NCI-H1092 (cell line): ENCODE data around the gene SLC9A3.

Source experiments
- DNase-seq: peaks from one replicate; lab custom pipeline; 2025; lab: John Stamatoyannopoulos, UW

The SLC9A3 gene

DNA sequence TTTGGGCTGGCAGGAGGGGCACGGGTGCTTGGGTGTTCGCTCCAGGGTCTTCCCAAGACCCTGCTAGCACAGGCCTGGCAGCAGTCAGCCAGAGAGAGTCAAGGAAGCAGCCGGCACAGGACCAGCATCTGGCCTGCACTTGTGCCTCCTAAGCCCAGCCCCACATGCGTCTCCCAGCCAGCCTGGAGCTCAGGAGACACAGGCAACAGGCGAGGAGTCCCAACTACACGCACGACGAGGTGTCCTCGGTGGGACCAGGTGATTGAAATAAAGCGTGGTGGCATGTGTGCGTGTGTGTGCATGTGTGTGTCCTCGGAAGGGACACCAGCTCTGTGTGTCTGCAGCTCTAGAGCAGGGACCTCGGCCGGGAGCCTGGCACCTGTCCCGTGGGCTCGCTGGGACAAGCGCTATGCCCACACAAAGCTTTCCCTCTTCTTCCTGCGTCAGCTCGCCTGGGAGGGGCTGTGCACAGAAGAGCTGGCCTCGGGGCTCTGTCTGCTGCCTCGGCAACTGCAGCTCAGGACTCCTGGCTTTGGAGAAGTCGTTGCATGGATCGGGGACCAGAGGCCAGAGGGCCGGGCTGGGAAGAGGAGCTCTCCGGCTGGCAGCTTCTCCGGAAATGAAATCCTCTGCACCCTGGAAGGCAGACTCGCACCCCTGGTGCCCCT, 14.7 kb upstream of the SLC9A3 start:
- DNase-seq, result no peak

DNA sequence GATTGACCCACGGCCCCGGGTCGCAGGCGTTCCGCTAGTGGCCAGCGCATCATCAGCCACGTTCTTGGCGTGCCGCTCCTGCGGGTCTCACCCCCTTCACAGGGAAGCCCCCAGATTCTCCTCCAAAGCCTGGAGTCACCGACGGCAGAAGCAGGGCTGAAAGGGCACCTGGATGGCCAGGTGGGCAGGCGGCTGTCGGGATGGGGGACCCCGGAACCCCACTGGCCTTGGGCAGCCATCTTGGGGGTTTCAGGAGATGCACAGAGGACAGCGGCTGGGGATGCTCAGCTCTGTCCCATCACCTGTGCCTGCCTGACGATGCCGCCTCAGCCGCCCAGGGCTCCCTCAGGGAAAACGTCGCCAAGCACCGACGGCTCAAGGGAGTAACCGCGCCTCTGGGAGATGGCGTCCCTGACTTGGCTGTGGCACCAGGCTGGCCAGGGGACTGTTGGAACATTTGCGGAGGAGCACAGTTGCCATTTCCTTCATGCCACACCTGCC, 14.1 kb upstream of the SLC9A3 start:
- no peak for DNase-seq

DNA sequence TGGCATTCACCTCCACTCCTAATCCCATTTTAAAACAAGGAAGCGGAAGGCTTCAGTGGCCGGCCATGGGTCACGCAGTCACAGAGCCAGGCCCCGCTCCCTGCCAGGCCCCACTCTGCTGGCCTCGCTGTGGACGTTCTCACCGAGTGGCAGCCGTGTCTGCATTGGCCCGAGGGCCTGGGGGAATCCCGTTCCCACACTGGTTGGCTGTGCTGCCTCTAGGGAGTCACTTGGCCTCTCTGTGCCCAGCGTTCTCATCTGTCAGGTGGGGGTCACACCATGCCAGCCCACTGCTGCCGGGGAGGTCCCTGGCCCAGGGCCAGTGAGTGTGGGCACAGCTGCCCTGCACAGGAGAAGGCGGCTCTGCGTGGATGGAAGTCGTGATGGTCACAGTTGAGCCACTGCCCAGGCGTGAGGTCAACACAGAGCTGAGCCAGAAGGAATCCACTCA, 13.4 kb upstream of the SLC9A3 start:
- DNase-seq, result no peak

GRCh38 chr5:537098-537497, 12.8 kb upstream of the SLC9A3 start:
- DNase-seq, result no peak

DNA sequence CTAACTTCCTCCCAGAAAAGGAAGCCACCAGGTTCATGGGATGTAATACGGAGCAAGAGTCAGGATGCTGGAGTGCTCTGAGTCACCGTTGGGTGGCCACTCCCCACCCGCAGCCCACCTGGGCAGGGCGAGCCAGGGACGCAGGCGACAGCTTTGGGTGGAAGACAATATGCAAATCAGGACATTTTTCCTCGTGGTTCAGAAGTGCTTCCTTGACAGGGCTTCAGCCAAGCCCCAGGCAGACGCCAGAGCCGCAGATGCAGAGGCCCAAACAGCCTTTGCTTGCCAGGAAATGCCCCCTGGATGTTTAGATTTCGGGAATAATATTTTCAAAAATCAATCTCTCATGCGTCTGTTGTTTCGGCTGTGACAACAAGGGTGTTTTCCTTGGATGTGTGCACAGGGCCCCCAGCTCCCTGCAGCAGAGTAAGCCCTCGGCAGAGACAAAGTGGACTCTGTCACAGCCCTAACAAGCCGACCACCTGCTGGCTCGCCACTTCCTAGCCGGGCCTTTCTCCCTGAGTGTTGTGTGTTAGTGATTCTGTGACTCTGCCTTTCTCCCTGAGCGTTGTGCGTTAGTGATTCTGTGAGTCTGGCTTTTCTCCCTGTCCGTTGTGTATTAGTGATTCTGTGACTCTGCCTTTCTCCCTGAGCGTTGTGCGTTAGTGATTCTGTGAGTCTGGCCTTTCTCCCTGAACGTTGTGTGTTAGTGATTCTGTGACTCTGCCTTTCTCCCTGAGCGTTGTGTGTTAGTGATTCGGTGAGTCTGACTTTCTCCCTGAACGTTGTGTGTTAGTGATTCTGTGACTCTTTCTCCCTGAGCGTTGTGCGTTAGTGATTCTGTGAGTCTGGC, 11.8 kb upstream of the SLC9A3 start:
- DNase-seq, result peak; percentile 61

GRCh38 chr5:534743-535671, 10.8 kb upstream of the SLC9A3 start:
- no peak for DNase-seq

GRCh38 chr5:533955-534742, 9.9 kb upstream of the SLC9A3 start:
- DNase-seq, result no peak

GRCh38 chr5:533243-533954, 9.2 kb upstream of the SLC9A3 start:
- no peak for DNase-seq

DNA sequence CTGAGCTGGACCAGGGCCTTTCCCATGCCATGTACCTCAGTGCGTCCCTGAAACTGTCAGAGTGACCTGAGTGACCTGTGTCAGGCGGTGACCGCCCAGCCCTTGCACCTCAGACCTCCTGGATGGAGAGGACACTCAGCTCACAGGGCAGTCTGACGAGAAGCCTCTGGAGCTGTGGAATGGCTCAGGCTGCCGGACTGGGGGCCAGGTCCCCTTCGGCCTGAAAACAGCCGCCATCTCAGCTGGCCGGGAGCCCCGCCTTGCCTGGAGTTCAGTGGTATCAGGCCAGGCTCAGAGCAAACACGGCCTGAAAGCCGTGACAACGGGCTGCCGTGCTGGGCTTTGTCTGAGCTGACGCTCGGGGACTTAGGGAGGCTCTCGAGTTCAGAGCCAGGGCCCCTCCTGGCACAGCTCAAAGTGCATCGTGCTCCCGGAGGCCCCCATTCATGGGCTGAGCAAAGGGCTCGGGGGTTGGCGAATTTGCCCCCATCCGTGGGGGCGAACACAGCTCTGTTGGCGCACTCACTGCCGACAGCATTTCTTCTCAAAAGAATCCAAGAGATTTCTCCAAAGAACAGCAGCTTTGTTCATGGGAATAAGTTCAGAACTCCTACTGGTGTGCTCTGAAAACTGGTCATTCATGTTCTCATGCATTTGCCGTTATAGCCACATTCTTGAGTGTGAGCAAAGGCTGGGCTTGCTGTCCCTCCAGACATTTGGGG, 8.4 kb upstream of the SLC9A3 start:
- peak; percentile 21 for DNase-seq

DNA sequence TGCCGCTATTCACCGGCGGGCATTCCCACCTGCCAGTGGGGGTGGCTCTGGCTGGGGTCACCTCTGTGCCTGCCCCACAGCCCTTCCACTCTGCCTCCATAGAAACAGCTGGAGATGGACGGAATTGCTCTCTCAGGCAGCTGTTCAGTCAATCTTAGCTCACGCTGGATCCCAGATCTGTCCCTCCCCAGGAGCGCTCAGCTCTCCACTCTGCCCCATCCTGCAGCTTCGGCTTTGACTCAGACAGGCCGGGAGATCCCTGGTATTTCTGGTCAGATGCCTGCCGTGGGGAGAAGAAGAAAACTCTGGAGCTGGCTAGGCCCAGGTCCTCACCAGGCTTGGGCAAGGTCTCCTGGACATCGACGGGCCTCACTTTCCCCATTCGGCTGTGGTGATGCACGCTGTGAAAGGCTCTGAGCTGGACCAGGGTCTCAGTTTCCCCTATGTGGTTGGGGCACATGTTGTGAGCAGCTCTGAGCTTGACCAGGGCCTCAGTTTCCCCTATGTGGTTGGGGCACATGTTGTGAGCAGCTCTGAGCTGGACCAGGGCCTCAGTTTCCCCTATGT, 7.6 kb upstream of the SLC9A3 start:
- DNase-seq, result no peak

GRCh38 chr5:531101-531748, 7.0 kb upstream of the SLC9A3 start:
- DNase-seq, result peak; percentile 33

- DNase-seq, result no peak
Observed at GRCh38 chr5:530001-530955, 6.0 kb upstream of the SLC9A3 start.

GRCh38 chr5:528629-529511, 4.6 kb upstream of the SLC9A3 start:
- DNase-seq, result no peak

DNA sequence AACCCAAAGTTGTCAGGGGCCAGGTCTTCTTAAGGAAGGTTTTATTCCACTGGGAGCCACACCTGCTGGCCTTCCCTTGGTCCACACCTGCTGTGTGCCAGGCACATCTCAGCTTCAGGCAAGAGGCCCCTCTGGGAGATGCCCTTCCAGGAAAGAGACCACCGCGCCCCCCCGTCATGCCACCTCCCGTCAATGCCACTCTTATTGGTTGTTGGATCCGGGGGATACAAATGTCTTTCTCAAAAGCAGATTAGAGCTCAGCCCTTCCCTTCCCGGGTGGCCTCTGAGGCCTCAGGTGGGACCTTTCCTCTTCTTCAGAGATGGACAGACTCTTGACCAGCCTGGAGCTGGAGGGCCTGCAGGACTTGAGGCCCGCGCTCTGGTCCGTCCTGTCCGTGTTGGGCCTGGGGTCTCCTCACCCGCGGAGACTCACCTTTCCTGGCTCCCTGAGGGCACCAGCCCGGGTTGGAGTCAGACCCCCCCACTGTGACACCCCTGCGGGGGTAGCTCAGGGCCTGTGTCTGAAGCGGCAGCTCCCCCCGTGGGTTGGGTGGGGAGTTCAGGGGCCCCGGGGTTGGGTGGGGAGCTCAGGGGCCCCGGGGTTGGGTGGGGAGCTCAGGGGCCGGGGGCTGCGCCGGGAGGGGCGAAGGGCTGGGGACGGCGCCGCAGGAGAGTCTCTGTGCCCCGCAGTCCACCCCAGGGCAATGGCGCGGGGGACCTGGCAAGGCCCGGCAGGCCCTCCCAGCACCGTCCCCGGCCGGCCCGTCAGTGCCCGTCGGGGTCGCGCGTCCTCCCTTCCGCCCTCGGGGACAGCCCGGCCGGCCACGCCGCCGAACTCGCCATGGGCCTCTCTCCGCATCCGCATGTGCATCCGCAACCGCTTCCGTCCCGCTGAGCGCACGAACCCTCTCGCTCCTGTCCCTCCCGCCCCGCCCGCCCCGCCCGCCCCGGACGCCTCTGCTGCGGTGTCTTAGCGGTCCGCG, 3.7 kb upstream of the SLC9A3 start:
- DNase-seq, result no peak

DNA sequence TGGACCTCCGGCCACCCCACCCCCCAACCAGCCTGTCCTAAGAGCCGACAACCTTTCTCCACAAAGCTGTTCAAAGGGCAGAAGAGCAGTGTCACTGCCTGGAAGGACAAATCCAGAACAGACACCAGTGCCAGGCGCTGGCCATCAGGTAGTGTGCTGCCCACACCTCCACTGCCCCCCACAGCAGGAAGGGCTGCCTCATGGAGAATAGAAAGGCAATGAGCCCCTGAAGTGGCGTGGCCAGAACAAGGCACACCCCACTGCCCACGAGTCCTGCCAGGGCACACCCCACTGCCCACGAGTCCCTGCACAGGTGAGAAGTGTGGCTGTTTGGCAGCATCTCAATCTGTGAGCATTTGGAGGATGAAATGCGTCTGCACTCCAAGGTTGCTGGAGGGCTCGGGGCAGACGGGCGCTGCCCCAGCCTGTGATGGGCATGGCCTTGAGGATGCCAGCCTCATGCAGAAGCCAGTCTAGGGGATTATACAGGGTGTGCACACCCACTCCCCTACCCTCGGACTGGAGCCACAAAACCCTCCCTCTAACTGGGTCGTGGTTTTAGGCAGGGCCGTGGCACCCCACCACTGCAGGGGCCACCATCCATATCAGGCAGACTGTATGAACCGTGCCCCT, 2.3 kb upstream of the SLC9A3 start:
- no peak for DNase-seq
